AML-193 (cell line): ENCODE measurements around the gene NKX1-2.

Experiments
- DNase-seq, 2 experiments: peaks; one replicate each; lab custom pipeline; 2025; lab: John Stamatoyannopoulos, UW

NKX1-2 gene

GRCh38 chr10:124450012-124450782, at the start of gene NKX1-2:
Gene NKX1-2 (minus strand): TSS chr10:124450035. CDS start chr10:124449943, 92 bp downstream.
- no peak for DNase-seq

DNA sequence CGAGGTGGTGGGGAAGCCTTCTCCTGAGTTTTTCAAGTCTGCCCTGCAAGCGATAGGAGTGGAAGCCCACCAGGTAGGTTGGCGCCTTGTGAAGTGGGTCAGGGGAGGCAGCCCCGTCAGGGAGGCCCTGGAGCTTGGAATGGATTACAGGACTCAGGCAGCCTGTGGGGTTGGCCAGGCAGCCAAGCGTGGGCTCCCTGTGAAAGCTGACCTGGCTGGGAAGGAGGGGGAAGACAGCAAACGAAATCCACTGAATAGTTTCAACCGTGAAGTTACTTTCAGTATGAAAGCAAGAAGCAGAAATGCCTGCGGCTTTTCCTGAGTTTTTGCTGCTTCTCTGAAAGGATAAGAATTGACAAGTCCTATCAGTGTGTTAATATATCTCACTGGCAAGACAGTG, 48.2 kb upstream of the NKX1-2 start:
- no peak for DNase-seq

GRCh38 chr10:124497196-124497881, 47.5 kb upstream of the NKX1-2 start:
- DNase-seq = no peak

- DNase-seq = no peak
Measured at GRCh38 chr10:124496620-124497019, 46.8 kb upstream of the NKX1-2 start.

DNA sequence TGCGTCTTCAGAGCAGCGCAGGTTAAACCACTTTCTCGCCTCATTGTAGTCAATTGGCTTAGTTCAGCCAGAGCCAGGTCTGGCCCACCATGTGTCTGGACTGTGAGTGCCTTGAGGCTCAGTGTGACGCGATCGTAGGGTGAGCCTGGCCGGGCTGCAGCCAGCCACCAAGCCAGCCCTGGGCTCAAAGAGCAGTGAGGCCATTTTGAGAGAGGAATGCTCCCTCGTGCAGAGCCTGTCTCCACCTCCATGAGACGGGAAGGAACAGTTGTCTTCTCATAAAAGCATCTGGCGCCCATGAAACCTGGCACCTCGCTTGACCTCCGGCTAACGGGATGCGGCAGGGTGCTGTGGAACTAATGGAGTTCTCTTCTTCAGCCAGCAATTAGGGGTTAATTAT, 46.3 kb upstream of the NKX1-2 start:
- no peak for DNase-seq

DNA sequence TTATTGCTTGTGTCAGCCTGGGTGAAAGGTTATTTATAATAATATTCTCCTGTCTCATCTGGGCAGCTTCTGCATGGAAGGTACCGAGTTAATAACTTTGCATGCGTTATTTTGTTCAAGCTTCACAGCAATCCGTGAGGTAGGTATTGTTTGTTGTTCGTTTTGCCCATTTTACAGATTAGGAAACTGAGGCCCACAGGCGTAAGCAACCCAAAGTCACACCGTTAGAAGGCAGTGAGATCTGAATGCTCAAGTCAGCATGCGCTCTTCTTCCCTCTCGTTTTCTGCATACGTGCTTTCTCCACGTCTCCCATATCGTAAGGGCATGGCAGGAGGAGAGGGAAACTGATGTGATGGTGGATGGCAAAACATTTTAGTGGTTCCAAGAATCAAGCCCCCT, 45.9 kb upstream of the NKX1-2 start:
- DNase-seq = no peak

GRCh38 chr10:124495162-124495561, 45.3 kb upstream of the NKX1-2 start:
- no peak for DNase-seq

DNA sequence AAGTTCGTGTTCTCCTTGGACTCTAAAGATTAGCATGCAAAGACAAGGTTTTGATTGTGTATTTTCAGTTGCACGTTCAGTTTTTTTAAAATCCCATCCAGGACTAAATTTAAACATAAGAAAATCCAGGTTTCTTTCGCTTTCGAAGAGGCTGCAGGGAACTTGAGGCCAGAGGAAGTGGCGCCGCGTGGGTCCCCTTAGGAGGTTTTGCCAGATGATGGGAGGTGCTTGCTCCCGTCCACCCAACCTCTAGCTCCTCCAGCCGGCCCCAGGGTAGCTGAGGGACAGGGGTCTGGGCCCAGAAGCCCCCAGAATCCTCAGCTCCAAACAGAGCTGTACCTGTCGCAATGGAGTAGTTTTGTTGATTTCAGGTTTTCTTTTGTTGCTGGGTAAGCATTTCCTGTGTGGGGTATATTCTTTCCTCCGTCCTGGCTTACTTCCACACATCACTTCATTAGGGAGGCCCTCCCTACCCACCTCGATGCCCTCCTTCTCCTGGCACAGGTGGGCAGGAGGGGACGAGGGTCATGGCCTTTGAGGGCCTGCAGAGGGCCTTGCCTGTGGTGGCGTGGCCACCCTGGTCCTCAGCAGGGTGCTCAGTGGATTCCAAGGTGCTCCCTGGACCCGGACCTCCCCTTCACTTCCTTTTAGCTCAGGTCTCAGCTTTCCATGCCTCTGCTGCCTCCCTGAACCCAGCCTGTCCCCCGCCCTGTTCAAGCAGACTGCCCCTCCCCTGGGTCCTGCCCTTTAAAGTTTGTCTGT, 44.4 kb upstream of the NKX1-2 start:
- DNase-seq = no peak

- DNase-seq = no peak
Measured at GRCh38 chr10:124493214-124493882, 43.5 kb upstream of the NKX1-2 start.

DNA sequence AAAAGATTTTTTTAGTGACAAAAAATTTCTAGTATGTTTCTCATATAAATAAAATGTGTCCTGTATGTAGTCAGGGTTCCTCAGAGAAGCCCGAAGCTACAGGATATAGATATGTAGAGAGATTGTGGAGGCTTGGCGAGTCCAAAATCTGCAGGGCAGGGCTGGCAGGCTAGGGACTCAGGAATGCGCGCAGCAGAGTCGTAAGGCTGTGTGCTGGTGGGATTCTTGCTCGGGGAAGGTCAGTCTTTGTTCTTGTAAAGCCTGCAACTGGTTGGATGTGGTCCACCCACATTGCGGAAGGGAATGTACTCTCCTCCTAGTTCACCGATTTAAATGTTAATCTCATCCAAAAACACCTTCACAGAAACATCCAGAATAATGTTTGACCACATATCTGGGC, 42.4 kb upstream of the NKX1-2 start:
- no peak for DNase-seq

- DNase-seq = no peak
Measured at GRCh38 chr10:124491105-124491504, 41.3 kb upstream of the NKX1-2 start.

- DNase-seq = no peak
Measured at GRCh38 chr10:124486635-124487034, 36.8 kb upstream of the NKX1-2 start.

DNA sequence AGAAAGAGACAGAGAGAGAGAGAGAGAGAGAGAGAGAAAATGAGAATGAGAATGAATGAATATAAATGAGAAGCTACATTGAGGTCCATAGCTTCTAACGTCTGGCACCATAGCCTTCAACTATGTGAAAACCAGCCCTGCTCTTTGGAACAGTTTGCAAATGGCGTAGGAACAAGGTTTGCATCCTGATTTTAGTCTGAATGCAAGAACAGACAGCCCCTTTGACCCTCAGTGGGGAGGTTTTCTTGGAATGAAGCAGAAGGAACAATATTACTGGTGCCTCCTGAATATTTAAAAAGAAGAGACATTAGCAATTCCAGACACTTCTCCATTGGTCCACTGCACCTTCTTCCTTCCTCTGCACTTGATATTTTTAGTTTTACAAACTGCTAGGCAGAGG, 34.8 kb upstream of the NKX1-2 start:
- DNase-seq = no peak

DNA sequence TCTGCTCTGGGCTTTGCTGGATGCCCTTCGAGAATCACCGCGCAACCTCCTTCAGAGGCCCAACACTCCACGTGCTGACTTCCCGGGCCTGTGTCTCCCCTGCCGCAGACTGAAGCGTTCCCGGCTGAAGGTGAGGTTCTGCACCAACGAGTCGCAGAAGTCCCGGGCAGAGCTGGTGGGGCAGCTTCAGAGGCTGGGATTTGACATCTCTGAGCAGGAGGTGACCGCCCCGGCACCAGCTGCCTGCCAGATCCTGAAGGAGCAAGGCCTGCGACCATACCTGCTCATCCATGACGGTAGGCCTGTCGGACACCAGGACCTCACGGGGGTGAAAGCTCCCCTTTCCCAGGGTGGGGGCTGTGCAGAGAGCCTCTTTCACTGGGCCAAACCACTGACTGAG, 34.2 kb upstream of the NKX1-2 start:
- no peak for DNase-seq

- DNase-seq = no peak
Measured at GRCh38 chr10:124482876-124483275, 33.0 kb upstream of the NKX1-2 start.

DNA sequence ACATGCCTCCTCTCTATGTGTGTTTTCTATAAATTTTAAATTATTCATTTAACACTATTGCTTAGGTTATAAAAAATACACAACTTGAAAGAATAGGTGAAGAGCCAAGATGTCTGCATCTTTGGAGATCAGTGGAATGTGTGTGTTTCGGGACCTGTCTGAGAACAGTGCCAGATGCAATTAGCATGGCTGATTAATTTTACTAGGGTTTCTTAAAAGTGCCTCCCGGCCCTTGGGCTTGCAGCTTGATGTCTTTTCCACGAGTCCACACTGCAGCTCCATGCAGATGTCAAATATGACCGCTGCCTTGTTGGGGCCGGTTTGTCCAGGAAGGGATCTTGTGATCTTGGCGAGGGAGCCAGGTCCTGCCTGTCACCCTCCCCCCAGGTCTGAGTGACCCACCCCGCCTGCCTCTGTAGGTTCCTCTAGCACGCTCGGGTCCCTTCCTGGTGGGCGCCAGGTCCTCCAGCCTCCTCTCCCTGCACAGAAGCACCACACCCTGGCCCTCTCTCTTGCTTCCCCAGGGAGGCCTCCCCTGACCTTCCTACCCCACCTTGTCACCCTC, 32.5 kb upstream of the NKX1-2 start:
- no peak for DNase-seq

GRCh38 chr10:124481717-124482116, 31.9 kb upstream of the NKX1-2 start:
- DNase-seq = no peak

DNA sequence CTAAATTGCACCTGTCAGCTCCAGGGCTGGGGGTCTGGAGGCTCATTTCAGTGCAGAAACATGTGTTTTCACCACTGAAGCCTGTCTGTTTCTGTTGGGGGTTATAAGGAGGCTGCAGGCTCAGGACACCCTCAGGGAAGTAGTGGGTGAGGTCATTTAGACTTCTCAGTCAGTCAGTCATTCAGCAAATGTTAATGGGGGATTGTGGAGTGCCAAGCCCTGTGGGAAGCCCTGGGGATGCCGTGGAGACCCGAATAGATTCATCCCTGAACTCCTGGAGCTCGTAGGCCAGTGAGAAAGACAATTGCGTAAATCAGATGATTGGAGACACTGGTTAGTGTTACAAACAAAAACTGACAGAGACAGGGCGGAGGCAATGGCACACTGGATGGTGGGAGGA, 31.0 kb upstream of the NKX1-2 start:
- DNase-seq = no peak

DNA sequence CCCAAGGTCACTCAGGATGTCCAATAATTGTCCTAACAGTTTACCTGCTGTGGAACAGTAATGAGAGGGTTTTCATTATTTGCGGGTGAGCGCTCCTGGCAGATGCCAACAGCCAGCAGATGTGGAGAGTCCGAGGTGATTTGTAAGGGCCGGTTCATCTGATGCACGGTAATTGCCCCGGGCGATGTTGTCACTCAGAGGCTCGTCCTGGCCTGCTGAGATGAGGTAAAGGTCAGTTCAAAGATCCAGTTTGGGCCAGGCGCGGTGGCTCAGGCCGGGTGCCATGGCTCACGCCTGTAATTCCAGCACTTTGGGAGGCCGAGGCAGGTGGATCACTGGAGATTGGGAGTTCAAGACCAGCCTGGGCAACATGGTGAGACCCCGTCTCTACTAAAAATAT, 28.7 kb upstream of the NKX1-2 start:
- no peak for DNase-seq

DNA sequence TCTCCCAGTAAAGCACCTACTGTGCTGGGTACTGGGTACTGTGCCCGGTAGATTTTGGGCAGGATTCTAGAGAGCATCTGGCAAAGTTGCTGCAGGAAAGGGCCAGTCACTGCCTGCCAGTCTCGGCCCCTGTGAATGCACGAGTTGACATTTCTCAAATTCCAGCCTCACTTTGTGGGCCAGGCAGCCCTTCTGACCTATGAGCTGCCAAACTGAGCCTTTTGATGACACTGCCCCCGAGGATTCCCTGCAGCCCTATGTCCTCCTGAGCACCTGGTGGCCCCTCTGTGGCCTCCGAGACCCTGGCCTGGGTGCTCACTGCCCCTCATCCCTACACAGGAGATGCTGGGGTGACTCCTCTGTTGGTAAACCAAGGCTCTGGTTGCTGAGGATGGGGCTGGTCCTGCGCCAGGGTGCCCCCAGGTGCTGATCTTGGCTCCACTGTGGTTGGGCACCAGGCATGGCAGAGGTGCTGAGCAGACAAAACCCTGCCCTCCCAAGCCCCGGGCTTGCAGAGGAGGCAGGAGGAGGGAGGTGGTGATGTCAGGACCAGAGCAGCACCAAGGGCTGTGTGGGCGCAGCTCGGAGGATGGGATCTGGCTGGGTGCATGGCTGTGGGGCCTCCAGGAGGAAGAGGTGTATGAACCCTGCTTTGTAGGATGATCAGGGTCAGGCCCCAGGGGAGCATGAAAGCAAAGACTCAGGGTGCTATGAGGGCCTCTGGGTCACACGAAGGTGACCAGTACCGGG, 28.0 kb upstream of the NKX1-2 start:
- no peak for DNase-seq

GRCh38 chr10:124476043-124476725, 26.3 kb upstream of the NKX1-2 start:
- no peak for DNase-seq
